GM21737 (cell line): ENCODE measurements around the gene ASPSCR1.
"Not testable (repeated sequence)": the region's sequence is repeated elsewhere in the genome, so short reads cannot be mapped to it uniquely, and the experiment has no call there.

ENCODE experiments used
- ATAC-seq: cut with Tn5 transposase; IDR thresholded peaks from one replicate; pipeline ENCODE4 v1.9.1; 2021; ENCODE audit warnings: mild to moderate bottlenecking, moderate library complexity; ENCODE audit not compliant: unreplicated experiment

ASPSCR1 gene

DNA sequence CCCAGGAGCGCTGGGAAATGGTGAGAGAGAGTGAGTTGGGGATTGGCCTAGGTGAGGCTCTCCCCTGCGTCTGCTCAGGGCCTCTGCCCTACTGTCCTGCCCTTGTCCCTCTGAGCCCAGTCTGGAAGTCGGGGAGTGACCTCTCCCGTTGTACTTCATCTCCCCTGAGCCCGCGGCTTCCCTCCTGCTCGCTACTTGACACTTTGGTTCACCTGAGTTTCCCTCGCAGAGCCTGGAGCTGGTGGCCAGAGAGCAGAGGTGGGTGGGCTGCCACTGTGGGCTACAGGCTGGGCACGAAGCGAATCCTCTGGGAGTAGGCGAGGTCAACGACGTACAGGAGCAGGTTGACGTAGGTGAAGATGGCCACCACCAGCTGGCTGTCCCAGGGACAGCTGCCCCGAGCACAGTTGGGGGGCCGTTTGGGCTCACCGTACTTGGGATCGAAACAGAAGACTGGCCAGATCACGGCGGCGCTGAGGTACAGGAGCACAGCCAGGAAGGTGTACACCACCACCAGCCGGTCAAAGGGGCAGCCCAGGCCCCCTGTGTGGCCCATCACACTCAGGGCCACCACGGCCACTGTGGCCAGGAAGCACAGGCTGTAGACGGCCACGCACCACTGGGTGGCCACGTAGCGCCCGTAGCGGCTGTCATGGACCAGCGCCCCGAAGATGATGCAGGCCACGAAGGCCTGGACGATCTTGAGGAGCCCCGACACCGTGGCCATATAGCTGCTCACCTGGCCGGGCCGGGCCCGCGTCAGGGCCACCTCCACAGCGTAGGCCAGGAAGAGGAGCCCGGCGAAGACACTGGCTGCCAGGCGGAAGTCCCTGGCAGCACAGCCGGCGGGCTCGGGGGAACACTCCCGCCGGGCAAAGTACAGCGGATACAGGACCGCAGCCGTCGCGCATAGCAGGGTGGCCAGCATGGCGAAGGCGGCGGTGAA is 36.6 kb upstream of the ASPSCR1 start:
- ATAC-seq = no peak

DNA sequence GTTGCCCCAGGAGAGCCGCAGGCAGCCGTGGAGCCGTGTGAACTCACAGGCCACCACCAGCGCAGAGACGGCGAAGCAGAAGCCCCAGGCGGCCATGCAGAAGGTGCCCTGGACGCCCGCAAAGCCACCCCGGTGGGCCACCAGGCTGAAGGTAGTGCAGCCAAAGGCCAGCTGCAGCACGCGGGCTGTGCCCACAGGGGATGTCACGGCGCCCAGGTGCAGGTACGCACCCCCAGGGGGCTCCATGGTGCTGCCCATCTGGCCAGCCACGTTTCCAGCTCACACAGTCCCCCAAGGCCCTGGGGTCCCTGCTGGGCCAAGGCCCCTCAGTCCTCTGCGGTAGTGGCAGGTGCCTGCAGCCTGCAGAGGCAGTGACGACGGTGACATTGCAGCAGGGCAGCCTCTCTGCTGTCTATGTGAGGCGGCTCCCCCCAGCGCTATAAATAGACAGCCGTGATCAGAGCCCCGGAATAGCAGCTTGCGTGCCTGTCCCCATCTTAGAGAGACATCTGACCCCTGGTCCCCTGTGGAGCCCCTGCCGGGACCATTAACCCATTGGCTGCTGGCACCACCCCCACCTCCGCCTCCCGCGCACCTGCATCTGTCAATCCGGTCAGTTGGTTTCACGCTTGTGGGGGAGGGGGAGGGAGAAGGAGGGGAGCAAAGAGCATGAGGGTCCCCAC is 35.8 kb upstream of the ASPSCR1 start:
- ATAC-seq = no peak

GRCh38 chr17:81942167-81942553 is 35.3 kb upstream of the ASPSCR1 start:
- ATAC-seq = no peak

DNA sequence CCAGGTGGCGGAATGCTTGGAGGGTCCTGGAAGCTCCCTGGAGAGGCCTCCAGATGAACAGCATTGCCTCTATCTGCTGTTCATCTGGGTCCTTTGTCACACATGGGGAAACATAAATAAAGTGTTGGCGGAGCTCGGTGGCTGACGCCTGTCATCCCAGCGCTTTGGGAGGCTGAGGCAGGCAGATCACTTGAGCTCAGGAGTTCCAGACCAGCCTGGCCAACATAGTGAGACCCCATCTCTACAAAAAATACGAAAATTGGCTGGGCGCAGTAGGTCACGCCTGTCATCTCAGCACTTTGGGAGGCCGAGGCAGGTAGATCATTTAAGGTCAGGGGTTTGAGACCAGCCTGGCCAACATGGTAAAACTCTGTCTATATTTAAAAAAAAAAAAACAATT is 32.6 kb upstream of the ASPSCR1 start:
- ATAC-seq = no peak

- no peak for ATAC-seq
Observed at GRCh38 chr17:81947189-81947588, 30.2 kb upstream of the ASPSCR1 start, which contains the start of gene MYADML2. MYADML2 (minus strand) TSS chr17:81947233; CDS start chr17:81941741, 5,492 bp downstream.

GRCh38 chr17:81948635-81949378 is 28.6 kb upstream of the ASPSCR1 start:
- ATAC-seq = no peak

DNA sequence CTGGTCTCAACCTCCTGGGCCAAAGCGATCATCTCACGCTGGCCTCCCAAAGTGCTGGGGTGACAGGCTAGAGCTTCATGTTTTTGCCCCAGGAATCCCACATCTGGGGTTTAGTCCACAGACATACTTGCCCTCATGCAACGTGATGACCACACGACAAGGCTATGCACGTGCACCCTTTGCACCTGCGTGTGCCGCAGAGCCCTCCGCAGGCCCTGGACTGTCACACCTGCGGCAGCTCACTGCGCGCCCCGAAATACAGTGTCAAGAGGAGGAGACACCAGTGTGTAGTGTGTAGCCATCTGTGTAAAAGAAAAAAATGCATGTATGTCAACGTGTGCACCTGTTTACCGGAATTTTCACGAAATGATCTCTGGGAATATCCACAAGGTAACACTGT is 26.9 kb upstream of the ASPSCR1 start:
- ATAC-seq = no peak

DNA sequence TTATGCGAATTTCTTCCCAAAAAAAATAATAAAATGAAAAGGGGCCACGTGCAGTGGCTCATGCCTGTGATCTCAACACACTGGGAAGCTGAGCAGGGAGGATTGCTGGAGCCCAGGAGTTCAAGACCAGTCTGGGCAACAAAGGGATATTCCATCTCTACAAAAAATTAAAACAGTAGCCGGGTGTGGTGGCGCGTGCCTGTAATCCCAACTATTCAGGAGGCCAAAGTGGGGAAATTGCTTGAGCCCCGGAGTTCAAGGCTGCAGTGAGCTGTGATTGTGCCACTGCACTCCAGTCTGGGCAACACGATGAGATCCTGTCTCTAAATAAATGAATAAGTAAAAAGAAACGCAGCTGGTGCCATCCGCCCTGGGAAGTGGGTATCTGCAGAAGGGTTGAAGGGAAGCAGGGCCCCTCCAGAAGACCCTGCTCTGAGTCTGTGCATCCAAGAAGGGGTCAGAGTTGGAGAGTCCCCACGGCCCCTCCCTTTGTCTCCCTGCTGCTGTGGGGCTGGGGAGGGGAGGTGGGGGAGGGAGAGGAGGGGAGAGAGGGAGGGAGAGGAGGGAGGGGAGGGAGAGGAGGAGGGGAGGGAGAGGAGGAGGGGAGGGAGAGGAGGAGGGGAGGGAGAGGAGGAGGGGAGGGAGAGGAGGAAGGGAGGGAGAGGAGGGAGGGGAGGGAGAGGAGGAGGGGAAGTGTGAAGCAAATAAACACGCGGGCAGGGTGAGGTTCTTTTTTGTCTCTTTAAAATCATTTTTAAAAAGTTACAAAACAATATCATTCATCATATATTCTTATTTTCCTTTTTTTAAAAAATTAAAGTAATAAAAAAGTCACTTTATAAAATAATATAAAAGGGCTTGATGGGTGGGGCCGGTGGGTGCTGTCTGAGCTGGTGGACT is 25.4 kb upstream of the ASPSCR1 start:
- no peak for ATAC-seq

GRCh38 chr17:81952792-81953228 is 24.6 kb upstream of the ASPSCR1 start:
- ATAC-seq = no peak

DNA sequence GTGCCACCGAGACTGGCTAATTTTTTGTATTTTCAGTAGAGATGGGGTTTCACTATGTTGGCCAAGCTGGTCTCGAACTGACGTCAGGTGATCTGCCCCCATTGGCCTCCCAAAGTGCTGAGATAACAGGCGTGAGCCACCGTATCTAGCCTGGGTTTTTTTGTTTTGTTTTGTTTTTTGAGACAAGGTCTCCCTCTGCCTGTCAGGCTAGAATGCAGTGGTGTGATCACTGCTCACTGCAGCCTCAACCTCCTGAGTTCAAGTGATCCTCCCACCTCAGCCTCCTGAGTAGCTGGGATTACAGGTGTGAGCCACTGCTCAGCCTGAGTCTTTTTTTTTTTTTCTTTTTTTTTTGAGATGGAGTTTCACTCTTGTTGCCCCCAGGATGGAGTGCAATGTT is 24.0 kb upstream of the ASPSCR1 start:
- not testable (repeated sequence) for ATAC-seq

DNA sequence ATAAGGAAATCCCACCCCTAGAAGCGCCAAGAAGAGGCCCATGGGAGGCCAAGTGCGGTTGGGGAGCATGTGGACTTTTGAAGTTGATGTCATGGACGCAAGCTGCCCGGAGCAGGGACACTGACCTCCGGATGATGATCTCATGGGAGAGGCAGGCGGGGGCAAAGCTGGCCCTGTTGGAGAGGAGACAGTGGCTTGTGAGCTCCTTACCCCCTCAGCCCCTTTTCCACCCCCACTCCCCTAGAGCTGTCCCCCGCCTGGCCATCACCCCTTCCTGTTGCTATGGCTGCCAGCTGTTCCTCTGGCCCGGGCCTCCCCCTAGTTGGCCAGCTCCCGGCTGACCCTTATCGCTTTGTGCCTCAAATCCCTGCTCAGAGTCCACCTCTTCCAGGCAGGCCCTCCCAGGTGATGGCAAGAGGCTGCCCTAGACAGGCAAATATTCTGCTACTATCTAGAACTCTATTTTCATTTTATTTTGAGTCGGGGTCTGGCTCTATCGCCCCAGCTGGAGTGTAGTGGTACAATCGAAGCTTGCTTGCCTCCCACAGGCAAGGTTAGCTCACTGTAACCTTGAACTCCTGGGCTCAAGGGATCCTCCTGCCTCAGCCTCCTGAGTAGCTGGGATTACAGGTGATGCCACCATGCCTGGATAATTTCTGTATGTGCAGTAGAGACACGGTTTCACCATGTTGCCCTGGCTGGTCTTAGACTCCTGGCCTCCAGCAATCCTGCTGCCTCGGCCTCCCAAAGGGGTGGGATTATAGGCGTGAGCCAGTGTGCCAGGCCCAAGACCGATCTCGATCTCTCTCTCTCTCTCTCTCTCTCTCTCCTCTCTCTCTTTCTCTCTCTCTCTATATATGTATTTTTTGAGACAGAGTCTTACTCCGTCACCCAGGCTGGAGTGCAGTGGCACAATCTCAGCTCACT is 23.0 kb upstream of the ASPSCR1 start:
- no peak for ATAC-seq

DNA sequence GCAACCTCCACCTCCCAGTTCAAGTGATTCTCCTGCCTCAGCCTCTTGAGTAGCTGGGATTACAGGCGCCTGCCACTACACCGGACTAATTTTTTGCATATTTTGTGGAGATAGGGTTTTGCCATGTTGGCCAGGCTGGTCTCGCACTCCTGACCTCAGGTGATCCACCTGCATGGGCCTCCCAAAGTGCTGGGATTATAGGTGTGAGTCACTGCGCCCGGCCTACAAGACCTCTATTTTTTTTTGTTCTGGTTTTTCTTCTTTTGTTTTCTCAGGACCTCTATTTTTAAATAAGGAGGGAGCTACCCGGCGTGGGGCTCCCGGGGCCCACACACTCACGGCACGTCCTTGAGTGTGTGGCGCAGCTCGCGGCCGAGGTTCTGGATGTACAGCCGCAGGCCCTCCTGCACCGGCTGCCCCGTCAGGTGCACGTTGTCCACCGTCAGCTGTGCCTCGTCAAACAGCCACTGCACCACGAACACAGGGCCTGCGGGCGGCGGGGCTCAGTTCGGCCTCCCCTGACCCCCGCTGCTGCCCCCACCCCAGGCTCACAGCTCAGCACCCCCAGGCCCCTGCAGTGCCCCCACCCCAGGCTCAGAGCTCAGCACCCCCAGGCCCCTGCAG is 22.3 kb upstream of the ASPSCR1 start:
- ATAC-seq = no peak

DNA sequence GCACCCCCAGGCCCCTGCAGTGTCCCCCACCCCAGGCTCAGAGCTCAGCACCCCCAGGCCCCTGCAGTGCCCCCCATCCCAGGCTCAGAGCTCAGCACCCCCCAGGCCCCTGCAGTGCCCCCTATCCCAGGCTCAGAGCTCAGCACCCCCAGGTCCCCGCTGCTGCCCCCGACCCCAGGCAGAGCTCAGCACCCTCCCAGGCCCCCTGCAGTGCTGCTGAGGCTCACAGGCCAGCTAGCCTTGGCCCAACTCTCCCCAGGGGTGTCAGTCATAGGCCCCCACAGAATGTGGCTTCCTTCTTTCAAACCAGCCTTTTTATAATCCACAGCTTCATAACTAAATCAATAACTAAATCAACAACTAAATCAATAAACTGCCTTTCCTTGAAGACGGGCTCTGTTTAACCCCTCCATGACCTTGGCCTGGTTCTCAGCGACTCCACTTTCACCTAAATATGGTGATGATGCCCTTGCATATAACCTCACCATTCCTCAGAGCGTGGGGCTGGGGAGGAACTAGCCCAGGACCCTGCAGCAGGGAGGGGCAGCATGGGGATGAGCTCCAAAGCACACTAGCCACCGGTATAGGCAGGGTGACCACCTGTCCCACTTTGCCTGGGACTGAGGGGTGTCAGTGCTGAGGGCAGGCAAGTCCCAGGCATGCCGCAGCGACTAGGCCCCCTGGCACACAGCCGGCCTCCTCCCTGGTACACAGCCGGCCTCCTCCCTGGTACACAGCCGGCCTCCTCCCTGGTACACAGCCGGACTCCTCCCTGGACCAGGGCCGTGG is 21.5 kb upstream of the ASPSCR1 start:
- ATAC-seq = no peak

DNA sequence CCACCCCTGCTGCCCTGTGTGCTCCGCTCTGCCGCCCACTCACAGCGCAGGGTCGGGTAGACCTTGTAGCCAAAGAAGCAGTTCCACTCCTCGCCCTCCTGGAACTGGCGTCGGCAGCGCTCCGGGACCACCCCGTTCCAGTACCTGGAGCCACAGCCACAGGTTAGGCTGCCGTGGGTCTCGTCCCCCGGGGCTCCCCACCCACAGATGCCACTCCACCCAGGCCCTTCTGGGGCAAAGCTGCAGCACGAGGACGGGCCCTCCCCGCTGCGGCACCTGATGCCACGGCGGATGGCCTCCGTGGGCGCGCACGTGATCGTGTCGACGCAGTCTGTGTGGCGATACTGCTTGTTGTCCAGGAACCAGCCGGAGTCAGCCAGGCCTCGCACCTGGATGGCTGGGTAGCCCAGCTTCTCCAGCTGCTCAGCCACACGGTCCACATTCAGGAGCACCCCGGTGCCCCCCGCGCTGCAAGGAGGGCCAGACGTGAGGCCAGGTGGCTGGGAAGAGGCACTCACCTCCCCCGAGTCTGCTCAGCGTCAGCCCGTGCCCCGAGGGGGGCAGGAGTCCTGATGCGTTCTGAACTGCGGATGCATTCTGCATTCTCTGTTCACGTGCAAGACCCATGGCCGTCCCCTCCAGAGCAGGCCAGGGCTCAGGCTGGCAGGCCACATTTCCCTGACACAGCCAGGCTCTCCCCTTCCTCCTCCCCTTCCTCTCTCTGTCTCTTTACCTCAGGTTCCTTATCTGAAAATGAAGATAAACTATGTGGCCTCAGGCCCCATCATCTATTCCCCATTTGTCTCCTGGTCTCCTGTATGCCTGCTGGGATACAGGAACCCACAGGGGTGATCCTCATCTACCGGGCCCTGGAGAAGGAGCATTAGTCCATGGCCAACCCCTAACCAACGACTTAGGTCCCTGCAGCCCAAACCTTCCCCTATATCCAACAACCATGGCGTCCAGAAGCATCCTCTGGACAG is 20.5 kb upstream of the ASPSCR1 start:
- no peak for ATAC-seq

DNA sequence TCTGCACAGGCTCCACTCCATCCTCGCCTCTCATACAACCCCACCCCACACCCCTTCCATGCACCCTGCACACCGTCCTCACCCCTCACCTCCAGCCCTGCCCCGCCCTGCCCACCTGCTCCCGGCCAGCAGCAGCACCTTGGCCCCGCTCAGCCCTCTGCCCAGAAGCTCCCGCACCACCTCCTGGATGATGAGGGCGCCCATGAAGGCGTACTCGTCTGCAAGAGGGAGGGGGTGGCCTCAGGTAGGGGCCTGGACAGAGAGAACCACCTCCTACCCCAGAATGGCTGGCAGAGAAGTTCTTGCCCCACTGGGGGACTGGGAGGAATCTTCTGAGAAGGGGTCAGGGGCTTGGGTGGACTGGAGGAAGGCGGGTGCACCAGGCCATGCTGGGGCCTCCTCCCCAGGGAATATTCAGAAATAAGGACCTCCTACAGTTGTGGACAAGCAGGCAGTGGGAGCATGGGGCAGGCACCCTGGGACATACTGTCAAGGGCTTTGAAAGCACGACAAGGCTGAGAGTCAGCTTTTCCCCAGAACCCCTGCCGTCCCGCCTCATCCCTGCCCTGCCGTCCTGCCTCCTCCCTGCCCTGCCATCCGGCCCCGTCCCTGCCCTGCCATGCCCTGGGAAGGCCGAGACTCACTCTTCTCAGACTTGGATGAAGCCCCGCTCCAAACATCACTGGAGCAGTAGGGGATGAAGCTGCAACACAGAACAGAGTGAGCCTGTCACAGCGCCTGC is 19.6 kb upstream of the ASPSCR1 start:
- ATAC-seq = no peak
